H1 (cell line): Measurements from ENCODE around the gene TPRG1L.

Experiments
- CHD7 ChIP-seq: fragments of 300-600 bp; sonication (generic); IDR thresholded peaks from 2 replicates; pipeline ENCODE4 v1.7.1; 2012; ENCODE audit warnings: low read length, moderate library complexity, mild to moderate bottlenecking, inconsistent platforms; ENCODE audit not compliant: insufficient replicate concordance
- CTCF ChIP-seq, 3 experiments: IDR thresholded peaks; 1 replicate in 2 of 3; 2 replicates in 1 of 3; pipeline versions ENCODE4 v1.5.1 to v1.6.1; 2011; ENCODE audit warnings: low read length in 3 of 3, mild to moderate bottlenecking in 3 of 3, inconsistent platforms in 2 of 3, low read depth in 1 of 3, moderate library complexity in 1 of 3; ENCODE audit not compliant: insufficient read depth in 1 of 3; ENCODE audit errors: control extremely low read depth in 1 of 3
- EZH2 ChIP-seq: fragments of 200-600 bp; sonication (generic); IDR thresholded peaks from 2 replicates; pipeline ENCODE4 v1.7.1; 2012; ENCODE audit warnings: low read depth, mild to moderate bottlenecking, moderate library complexity, low read length, inconsistent platforms; ENCODE audit not compliant: severe bottlenecking

- no peak for TF ChIP-seq EZH2
- no peak for TF ChIP-seq CHD7
- TF ChIP-seq CTCF (IDR thresholded peaks at IDR 0.05; ENCODE audit: control extremely low read depth in 1 of 3, insufficient read depth in 1 of 3, low read depth in 1 of 3, low read length in 3 of 3) = no peak
Measured at GRCh38 chr1:3598522-3599285, 26.1 kb upstream of the TPRG1L start.
